ENCODE results near the gene PSMC5.
"Not testable (repeated sequence)": the region's sequence is repeated elsewhere in the genome, so short reads cannot be mapped to it uniquely, and the experiment has no call there.

The PSMC5 gene

GRCh38 chr17:63841350-63842172 is 14.3 kb downstream of the PSMC5 start:
- no peak for FAIRE-seq

- no peak for FAIRE-seq
These were observed 14.9 kb downstream of the PSMC5 start for GRCh38 chr17:63842173-63842539.

GRCh38 chr17:63842540-63843386 is 15.5 kb downstream of the PSMC5 start, which contains the start of gene SMARCD2:
Gene SMARCD2 (minus strand): TSS chr17:63842685. CDS start chr17:63842674, 11 bp downstream.
- no peak for FAIRE-seq

GRCh38 chr17:63843387-63843888 is 16.2 kb downstream of the PSMC5 start:
- FAIRE-seq, result not testable (repeated sequence)

- no peak for FAIRE-seq
These were observed 16.9 kb downstream of the PSMC5 start for GRCh38 chr17:63843910-63844677.

GRCh38 chr17:63845509-63845908 is 18.3 kb downstream of the PSMC5 start:
- no peak for FAIRE-seq

- no peak for FAIRE-seq
These were observed 20.5 kb downstream of the PSMC5 start for GRCh38 chr17:63847525-63848249.

GRCh38 chr17:63848834-63849689 is 21.8 kb downstream of the PSMC5 start:
- FAIRE-seq, result no peak

- FAIRE-seq, result no peak
These were observed 23.2 kb downstream of the PSMC5 start for GRCh38 chr17:63850401-63850800.

- FAIRE-seq, result no peak
These were observed 26.0 kb downstream of the PSMC5 start for GRCh38 chr17:63853260-63853659.

GRCh38 chr17:63854709-63855108 is 27.5 kb downstream of the PSMC5 start:
- no peak for FAIRE-seq

- FAIRE-seq, result no peak
These were observed 28.0 kb downstream of the PSMC5 start for GRCh38 chr17:63855185-63855584.

GRCh38 chr17:63856425-63856824 is 29.2 kb downstream of the PSMC5 start:
- not testable (repeated sequence) for FAIRE-seq

- FAIRE-seq, result no peak
These were observed 32.0 kb downstream of the PSMC5 start for GRCh38 chr17:63859257-63859656.

- FAIRE-seq, result not testable (repeated sequence)
These were observed 39.4 kb downstream of the PSMC5 start for GRCh38 chr17:63866625-63867024.

GRCh38 chr17:63869491-63870291 is 42.5 kb downstream of the PSMC5 start:
- not testable (repeated sequence) for FAIRE-seq

GRCh38 chr17:63870292-63870665 is 43.0 kb downstream of the PSMC5 start:
- not testable (repeated sequence) for FAIRE-seq

- not testable (repeated sequence) for FAIRE-seq
These were observed 44.6 kb downstream of the PSMC5 start for GRCh38 chr17:63871646-63872365.

GRCh38 chr17:63873577-63873976 is 46.3 kb downstream of the PSMC5 start, which contains the start of gene CSH2:
Gene CSH2 (minus strand): TSS chr17:63873677. CDS start chr17:63873614, 63 bp downstream.
- FAIRE-seq, result not testable (repeated sequence)
